ELR (cell line): ENCODE results near the gene SMIM13.
A peak's percentile ranks its signal among the peaks of the same experiment; 100 is the strongest.
"Not testable (repeated sequence)": the region's sequence is repeated elsewhere in the genome, so short reads cannot be mapped to it uniquely, and the experiment has no call there.

Experiments
- DNase-seq: peaks from one replicate; pipeline ENCODE4 v3.0.0-alpha.2; 2015; ENCODE audit warnings: low read depth

SMIM13 gene

GRCh38 chr6:11083956-11084355 is 9.7 kb upstream of the SMIM13 start:
- no peak for DNase-seq

GRCh38 chr6:11085758-11086435 is 7.7 kb upstream of the SMIM13 start:
- peak; percentile 38 for DNase-seq

- DNase-seq: not testable (repeated sequence)
These were observed 6.4 kb upstream of the SMIM13 start for GRCh38 chr6:11087141-11087812.

GRCh38 chr6:11089695-11090094 is 3.9 kb upstream of the SMIM13 start:
- no peak for DNase-seq

GRCh38 chr6:11091141-11091540 is 2.5 kb upstream of the SMIM13 start:
- DNase-seq: not testable (repeated sequence)

- no peak for DNase-seq
These were observed 812 bp upstream of the SMIM13 start for GRCh38 chr6:11092668-11093375.

GRCh38 chr6:11093376-11093625 is 333 bp upstream of the SMIM13 start:
- DNase-seq: no peak

GRCh38 chr6:11094411-11094851 is 797 bp downstream of the SMIM13 start:
- peak; percentile 77 for DNase-seq

GRCh38 chr6:11094941-11095340 is 1.3 kb downstream of the SMIM13 start:
- DNase-seq: peak; percentile 18

- DNase-seq: peak; percentile 62
These were observed 2.5 kb downstream of the SMIM13 start for GRCh38 chr6:11096109-11096508.

GRCh38 chr6:11097476-11097875 is 3.8 kb downstream of the SMIM13 start:
- no peak for DNase-seq

- DNase-seq: no peak
These were observed 4.4 kb downstream of the SMIM13 start for GRCh38 chr6:11098004-11098403.

GRCh38 chr6:11101417-11101816 is 7.8 kb downstream of the SMIM13 start:
- no peak for DNase-seq

GRCh38 chr6:11103065-11103464 is 9.4 kb downstream of the SMIM13 start:
- no peak for DNase-seq

- DNase-seq: no peak
These were observed 15.1 kb downstream of the SMIM13 start for GRCh38 chr6:11108726-11109125.

- no peak for DNase-seq
These were observed 17.5 kb downstream of the SMIM13 start, which contains the start of gene ERVFRD-1 for GRCh38 chr6:11110921-11111768. ERVFRD-1 (minus strand) TSS chr6:11111725; CDS start chr6:11105310, 6,415 bp downstream.

- no peak for DNase-seq
These were observed 18.3 kb downstream of the SMIM13 start for GRCh38 chr6:11111769-11112437.

- no peak for DNase-seq
These were observed 19.4 kb downstream of the SMIM13 start for GRCh38 chr6:11113038-11113437.

GRCh38 chr6:11115808-11116536 is 22.3 kb downstream of the SMIM13 start:
- DNase-seq: peak; percentile 64

- peak; percentile 68 for DNase-seq
These were observed 26.8 kb downstream of the SMIM13 start for GRCh38 chr6:11120271-11121005.
